GM10847 (cell line): ENCODE data around the gene PDXDC1.
"Not testable (repeated sequence)": the region's sequence is repeated elsewhere in the genome, so short reads cannot be mapped to it uniquely, and the experiment has no call there.

Experiments used
- POLR2A ChIP-seq: IDR thresholded peaks from 2 replicates; pipeline ENCODE4 v1.6.1; 2011; ENCODE audit not compliant: insufficient read length; ENCODE audit errors: extremely low read depth

Gene PDXDC1, protein sequence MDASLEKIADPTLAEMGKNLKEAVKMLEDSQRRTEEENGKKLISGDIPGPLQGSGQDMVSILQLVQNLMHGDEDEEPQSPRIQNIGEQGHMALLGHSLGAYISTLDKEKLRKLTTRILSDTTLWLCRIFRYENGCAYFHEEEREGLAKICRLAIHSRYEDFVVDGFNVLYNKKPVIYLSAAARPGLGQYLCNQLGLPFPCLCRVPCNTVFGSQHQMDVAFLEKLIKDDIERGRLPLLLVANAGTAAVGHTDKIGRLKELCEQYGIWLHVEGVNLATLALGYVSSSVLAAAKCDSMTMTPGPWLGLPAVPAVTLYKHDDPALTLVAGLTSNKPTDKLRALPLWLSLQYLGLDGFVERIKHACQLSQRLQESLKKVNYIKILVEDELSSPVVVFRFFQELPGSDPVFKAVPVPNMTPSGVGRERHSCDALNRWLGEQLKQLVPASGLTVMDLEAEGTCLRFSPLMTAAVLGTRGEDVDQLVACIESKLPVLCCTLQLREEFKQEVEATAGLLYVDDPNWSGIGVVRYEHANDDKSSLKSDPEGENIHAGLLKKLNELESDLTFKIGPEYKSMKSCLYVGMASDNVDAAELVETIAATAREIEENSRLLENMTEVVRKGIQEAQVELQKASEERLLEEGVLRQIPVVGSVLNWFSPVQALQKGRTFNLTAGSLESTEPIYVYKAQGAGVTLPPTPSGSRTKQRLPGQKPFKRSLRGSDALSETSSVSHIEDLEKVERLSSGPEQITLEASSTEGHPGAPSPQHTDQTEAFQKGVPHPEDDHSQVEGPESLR

DNA sequence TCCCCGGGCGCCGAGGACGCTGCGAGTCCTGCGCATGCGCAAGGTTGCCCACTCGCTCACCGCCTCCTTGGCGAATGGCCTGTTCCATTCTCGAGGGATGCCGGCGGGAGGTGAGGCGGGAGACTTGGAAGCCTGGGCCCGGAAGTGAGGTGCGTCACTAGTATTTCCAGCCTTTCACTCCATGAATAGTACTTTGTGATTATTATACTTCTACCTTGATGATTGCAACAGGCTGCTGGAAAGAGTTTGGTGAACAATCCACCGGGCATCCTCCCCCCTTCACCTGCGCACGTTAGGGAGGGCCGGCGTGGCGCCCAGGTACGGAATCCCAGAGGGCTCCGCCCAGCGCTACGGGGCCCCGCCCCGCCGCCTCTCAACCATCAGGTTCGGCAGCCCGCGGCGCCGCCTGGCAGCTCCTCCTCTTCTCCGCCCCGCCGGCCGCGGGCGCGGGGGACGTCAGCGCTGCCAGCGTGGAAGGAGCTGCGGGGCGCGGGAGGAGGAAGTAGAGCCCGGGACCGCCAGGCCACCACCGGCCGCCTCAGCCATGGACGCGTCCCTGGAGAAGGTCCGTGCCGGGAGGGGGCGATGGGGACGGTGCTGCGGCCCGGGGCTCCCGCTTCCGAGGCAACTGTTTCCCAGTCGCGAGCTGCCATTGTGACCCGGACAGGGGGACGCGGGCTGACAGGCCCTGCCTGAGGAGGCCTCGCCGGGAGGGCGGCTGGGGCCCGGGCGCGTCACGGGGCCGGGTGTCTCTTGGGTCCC lies at the start of gene PDXDC1:
TSS of gene PDXDC1 (plus strand) at position 371 of the 762 bp plus-strand sequence. CDS start at position 545, 174 bp downstream.
- peak; percentile 78 for TF ChIP-seq POLR2A

DNA sequence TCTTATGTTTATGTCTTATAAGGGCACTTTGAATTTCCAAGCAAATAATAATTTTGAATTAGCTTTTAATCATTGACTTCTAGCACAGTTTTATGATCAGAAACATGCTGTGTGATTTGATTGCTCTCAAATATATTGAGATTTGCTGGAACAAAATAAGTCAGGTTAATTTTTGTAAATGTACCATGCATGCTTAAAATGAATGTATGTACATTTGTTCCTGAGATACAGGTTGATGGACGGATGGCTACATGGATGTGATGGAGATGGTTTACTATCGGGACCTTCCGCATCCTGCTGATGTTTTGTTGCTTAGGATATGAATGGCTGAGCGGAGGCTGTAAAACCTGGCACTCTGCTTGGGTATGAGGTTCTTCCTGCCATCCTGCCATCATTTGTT lies 37.7 kb upstream of the PDXDC1 start, which contains the start of gene NPIPA1:
TSS of gene NPIPA1 (plus strand) at position 301 of the 400 bp plus-strand sequence. CDS start at position 301, 0 bp downstream.
- TF ChIP-seq POLR2A: not testable (repeated sequence)

DNA sequence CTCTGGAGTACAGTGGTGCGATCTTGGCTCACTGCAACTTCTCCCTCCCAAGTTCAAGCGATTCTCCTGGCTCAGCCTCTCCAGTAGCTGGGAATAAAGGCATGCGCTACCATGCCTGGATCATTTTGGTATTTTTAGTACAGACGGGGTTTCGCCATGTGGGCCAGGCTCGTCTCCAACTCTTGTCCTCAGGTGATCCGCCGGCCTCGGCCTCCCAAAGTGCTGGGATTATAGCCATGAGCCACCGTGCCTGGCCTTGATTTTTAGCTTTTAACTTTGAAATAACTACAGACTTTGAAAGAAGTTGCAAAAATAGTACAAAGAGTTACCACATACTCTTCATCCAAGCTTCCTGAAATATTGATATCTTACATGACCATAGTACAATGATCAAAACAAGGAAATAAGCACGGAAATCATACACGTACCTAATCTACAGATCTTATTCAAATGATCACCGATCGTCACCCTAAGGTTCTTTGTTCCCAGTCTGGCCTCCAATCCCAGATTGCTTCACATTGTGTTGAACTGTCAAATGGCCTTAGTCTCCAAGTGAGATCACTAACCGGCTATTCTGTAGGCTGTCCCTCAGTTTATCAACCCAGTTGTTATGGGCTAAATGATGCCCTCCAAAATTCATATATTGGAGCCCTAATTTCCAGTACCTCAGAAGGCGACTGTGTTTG lies 19.1 kb upstream of the PDXDC1 start:
- TF ChIP-seq POLR2A: no peak

DNA sequence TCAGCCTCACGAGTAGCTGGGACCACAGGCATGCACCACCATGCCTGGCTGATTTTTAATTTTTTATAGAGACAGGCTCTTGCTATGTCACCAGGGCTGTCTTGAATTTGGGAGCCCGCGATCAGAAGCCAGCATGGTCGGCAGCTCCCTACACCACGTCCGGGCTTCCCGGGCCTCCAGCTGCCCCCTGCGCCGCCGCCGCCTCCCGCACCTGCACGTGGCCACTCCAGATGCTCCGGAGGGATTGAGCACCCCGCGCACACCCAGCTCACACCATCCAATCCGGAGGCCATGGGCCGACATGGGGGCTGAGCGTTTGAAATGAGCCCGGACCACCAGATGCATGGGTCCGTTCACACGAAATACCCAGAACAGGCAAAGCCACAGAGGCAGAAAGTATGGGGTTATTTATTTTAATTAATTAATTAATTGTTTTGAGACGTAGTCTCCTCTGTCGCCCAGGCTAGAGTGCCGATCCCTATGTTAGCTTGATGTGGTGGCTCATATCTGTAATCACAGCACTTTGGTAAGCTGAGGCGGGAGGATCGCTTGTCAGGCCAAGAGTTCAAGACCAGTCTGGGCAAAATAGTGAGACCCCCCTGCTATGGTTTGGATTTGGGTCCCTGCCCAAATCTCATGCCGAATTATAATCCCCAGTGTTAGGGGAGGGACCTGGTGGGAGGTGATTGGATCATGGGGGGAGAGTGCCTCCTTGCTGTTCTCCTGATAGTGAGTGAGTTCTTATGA lies 17.1 kb upstream of the PDXDC1 start:
- no peak for TF ChIP-seq POLR2A

DNA sequence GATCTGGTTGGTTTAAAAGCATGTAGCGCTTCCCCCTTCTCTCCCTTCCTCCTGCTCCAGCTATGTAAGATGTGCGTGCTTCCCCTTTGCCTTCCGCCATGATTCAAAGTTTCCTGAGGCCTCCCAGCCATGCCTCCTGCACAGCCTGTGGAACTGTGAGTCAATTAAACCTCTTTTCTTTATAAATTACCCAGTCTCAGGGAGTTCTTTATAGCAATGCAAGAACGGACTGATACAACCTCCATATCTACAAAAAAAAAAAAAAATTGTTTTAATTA lies 16.6 kb upstream of the PDXDC1 start:
- TF ChIP-seq POLR2A: no peak

DNA sequence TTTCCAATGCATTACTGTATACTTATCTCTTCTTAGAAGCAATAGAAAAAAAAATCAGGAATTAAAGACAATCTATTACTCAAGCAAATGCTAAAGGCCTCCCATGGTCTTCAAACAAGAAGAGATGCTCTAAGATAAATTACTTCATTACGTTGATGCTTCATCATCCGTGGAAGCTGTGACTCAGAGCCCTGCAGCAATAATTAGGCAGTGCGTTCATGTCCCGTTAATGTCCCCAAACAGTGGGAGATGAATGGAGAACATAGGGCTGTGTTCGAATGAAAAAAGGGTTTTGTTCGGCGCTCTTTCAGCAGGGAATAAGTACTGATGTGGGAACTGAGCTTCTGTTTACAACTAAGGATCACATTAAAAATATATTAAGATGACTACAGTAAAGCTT lies 15.9 kb upstream of the PDXDC1 start:
- no peak for TF ChIP-seq POLR2A

DNA sequence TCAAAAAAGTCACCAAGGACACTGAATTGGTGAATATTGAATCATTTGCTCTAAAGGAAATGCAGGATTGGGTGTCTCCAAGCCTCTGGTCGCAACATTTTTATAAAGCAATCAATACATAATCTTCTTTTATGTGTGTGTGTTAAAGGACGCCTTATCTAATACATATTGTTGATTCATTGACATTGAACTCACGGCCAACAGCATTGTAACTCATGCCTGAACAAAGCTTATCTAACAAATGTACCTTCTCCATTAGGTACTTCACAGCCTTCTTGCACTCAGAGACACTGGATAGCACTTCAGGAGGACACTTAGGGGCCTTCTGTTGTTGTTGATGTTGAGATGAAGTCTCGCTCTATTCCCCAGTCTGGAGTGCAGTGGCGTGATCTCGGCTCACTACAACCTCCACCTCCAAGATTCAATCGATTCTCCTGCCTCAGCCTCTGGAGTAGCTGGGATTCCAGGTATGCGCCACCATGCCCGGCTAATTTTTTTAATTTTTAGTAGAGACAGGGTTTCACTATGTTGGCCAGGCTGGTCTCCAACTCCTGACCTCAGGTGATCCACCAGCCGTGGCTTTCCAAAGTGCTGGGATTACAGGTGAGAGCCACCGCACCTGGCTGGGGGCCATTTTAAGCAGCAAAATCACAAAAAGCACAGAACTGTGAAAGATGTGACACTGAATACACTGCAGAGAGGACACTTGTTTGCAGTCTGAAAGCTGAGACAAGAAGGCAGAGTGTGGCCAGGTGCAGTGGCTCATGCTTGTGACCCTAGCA lies 13.2 kb upstream of the PDXDC1 start:
- TF ChIP-seq POLR2A: no peak

DNA sequence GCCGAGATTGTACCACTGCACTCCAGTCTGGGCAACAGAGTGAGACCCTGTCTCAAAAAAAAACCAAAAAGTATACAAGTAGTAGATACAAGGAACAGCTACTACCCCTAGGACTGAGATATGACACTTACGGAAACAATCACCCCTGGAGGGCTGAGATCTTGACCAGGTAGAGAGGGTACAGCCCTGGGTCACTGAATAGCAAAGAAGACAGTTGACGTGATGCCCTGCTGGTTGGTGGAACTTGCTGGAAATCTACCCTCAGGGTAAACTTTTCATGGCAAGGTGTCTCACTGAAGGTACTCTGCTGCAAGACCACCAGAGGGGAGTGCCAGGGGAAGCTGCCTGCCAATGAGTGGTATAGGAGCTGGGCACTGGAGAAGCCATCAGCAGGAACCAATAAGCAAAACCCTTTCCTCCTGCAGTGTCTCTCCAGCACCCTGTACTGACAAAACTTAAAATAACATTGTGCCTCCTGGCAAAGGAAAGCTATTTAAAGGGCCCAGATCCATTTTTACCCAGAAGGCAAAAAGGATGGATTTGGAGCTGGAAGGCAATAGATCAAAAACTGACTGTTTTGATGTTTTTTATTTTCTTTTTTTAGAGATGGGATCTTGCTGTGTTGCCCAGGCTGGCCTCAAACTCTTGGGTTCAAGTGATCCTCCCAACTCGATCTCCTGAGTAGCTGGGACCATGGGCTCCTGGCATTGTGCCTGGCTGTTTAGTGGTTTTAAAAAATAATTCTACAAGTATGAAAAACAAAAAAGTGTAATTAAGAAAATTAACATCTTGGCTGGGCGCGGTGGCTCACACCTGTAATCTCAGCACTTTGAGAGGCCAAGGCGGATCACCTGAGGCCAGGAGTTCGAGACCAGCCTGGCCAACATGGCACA lies 11.3 kb upstream of the PDXDC1 start:
- TF ChIP-seq POLR2A: no peak

DNA sequence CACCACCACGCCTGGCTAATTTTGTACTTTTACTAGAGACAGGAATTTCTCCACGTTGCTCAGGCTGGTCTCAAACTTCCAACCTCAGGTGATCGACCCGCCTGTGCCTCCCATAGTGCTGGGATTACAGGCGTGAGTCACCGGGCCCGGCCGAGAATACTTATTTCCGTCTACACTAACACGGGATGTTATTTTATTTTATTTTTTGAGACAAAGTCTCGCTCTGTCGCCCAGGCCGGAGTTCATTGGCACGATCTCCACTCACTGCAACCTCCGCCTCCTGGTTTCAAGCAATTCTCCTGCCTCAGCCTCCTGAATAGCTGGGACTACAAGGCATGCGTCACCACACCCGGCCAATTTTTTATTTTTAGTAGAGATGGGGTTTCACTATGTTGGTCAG lies 9.5 kb upstream of the PDXDC1 start:
- TF ChIP-seq POLR2A: no peak

DNA sequence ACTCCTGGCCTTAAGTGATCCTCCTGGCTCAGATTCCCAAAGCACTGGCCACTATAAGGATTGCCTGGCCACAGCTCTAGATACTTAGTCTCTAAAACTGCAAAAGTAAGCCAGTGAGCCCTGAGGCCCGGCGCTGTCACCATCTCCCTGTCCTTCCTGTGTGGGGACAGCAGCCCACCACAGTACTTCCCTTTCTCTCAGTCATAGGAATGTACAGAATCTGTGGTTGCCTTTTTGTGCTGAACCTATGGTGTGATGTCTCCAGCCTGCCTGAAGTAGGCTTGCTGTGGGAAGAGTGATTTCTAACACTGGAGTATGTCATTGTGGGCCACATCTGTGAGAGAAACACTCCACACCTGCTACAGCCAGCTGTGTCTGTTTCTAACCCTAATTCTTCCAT lies 56.4 kb downstream of the PDXDC1 start:
- TF ChIP-seq POLR2A: no peak

DNA sequence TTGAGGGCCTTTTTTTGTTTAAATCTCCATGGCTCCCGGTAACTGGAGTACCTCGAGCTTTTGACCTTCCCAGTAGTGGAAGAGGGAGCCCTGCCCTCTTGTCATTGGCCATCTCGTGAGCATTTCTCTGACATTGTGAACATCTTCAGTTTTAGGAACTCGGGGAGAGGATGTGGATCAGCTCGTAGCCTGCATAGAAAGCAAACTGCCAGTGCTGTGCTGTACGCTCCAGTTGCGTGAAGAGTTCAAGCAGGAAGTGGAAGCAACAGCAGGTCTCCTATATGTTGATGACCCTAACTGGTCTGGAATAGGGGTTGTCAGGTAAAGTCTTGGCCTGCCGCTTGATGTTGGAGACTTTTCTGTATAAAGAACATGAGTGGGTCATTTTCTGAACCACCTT lies 56.8 kb downstream of the PDXDC1 start:
- no peak for TF ChIP-seq POLR2A

DNA sequence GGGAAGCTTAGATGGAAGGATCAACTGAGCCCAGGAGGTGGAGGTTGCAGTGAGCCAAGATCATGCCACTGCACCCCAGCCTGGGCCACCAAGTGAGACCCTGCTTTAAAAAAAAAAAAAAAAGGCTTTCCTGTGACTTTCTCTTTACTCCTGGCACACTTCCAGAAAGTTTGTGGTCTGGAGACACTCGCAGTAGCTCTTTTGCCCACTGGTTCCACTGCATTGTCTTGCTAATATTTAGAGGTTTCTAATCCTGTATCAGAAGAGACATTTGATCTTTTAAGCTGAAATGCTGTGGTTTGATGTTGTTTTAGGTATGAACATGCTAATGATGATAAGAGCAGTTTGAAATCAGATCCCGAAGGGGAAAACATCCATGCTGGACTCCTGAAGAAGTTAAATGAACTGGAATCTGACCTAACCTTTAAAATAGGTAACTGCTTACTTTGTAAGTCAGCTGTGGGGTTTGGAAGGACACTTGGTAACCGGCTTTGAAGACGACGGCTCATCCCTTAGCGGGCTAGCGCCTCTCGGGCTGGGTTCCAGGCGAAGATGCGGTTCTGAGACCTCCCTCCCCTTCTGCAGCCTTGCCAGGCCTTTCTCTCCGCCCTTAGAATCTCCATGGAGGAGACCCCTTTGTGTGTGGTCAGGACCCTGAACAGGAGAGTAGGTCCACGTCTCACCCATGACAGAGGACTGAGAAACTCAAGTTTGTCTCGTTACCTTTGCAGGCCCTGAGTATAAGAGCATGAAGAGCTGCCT lies 57.9 kb downstream of the PDXDC1 start:
- TF ChIP-seq POLR2A: no peak
